ENCODE measurements around the gene LYPD3. TPM values are rescaled to one million over a fixed set of nuclear protein-coding genes. Genes with fewer than 3 reads are reported as not detected.

LYPD3 gene
- total and polyA plus RNA-seq, 2 donors (not counting 3 experiments of a cell fraction or from before 2014, with no cell fraction given): 0.52 TPM; not detected in 1

DNA sequence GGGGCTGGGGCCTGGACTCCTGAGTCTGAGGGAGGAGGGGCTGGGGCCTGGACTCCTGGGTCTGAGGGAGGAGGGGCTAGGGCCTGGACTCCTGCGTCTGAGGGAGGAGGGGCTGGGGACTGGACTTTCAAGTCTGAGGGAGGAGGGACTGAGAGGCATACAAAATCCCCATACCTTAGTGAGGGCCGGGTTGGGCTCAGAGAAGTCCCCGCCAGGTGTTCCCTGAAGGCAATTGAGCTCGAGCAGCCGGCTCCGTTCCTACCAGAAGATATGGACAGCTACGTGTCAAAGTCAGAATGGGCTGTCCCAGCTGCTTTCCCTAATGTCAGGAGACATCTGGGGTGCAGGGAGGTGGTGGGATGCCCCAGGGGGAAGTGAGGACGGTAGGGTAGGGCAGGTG, 29.7 kb upstream of the LYPD3 start:
- H3K79me2 ChIP-seq (ENCODE audit: control insufficient read depth, insufficient read depth, low read length): no peaks in the 10 kb centered on the region
- no peaks in the 10 kb centered on the region for H3K9me3 ChIP-seq (replicated peaks; ENCODE audit: control insufficient read depth, insufficient read depth, low read length)
- no TSS peak for BruUV-seq (replicated peaks)
- ChIA-PET CTCF (interaction anchor here (0.7 to 3.4 kb wide), 5 partner anchors 11 to 63 kb away, joined by 3 to 14 read pairs (median 3); no protein-coding TSS in a partner anchor), POLR2A (no interaction called here)
- no peak overlapping the region for H2AFZ ChIP-seq (ENCODE audit: low read depth, low read length)
- no peak for DNase-seq (ENCODE audit: low read depth, low spot score)
- dilution Hi-C loops (cut with MboI; ENCODE audit: extremely low pct_ligation_motif_present, low sequenced_read_pairs) (no loop called here), intact Hi-C loops (cut with micrococcal nuclease) (no loop called here)
- H3K4me3 ChIP-seq (replicated peaks in 1 of 3; ENCODE audit: insufficient read depth in 1 of 3, low read depth in 1 of 3, low read length in 3 of 3): no peak overlapping the region
- TF ChIP-seq FOS (IDR thresholded peaks at IDR 0.05; ENCODE audit: borderline replicate concordance, insufficient read depth, low read length) (no peak), POLR2AphosphoS5 (IDR thresholded peaks at IDR 0.05; ENCODE audit: insufficient read depth, low read depth, low read length) (no peak), MYC (IDR thresholded peaks at IDR 0.05; ENCODE audit: low read depth, low read length) (no peak), EZH2 (IDR thresholded peaks at IDR 0.05; ENCODE audit: borderline replicate concordance, low read depth, low read length, severe bottlenecking) (no peak), JUN (IDR thresholded peaks at IDR 0.05; ENCODE audit: borderline replicate concordance, insufficient read depth, insufficient read length, low read depth) (no peak), GATA2 (IDR thresholded peaks at IDR 0.05; ENCODE audit: insufficient read depth, insufficient read length, low read depth, low read length) (no peak), POLR2A (IDR thresholded peaks at IDR 0.05; ENCODE audit: low read depth, low read length) (no peak)
- TF ChIP-seq, protein P1, sequence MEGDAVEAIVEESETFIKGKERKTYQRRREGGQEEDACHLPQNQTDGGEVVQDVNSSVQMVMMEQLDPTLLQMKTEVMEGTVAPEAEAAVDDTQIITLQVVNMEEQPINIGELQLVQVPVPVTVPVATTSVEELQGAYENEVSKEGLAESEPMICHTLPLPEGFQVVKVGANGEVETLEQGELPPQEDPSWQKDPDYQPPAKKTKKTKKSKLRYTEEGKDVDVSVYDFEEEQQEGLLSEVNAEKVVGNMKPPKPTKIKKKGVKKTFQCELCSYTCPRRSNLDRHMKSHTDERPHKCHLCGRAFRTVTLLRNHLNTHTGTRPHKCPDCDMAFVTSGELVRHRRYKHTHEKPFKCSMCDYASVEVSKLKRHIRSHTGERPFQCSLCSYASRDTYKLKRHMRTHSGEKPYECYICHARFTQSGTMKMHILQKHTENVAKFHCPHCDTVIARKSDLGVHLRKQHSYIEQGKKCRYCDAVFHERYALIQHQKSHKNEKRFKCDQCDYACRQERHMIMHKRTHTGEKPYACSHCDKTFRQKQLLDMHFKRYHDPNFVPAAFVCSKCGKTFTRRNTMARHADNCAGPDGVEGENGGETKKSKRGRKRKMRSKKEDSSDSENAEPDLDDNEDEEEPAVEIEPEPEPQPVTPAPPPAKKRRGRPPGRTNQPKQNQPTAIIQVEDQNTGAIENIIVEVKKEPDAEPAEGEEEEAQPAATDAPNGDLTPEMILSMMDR (IDR thresholded peaks at IDR 0.05; ENCODE audit: extremely low read depth in 1 of 2, insufficient read depth in 1 of 2, low read depth in 1 of 2, low read length in 2 of 2): no peak
- TF ChIP-seq, protein P2, sequence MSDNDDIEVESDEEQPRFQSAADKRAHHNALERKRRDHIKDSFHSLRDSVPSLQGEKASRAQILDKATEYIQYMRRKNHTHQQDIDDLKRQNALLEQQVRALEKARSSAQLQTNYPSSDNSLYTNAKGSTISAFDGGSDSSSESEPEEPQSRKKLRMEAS (IDR thresholded peaks at IDR 0.05; ENCODE audit: insufficient read depth, insufficient read length): no peak
- no peaks in the 10 kb centered on the region for H3K4me1 ChIP-seq (ENCODE audit: control insufficient read depth, extremely low read depth, insufficient read depth, low read length)
- FAIRE-seq: no peak
- H3K27me3 ChIP-seq (ENCODE audit: control insufficient read depth in 2 of 2, insufficient read depth in 2 of 2, low read length in 2 of 2): no peaks in the 10 kb centered on the region
- no peak overlapping the region for H3K9ac ChIP-seq (replicated peaks; ENCODE audit: extremely low read depth, insufficient read depth, low read length)
- no peak overlapping the region for H3K27ac ChIP-seq (ENCODE audit: insufficient read depth, low read depth, low read length)
- no peaks in the 10 kb centered on the region for H3K9me1 ChIP-seq (replicated peaks; ENCODE audit: control insufficient read depth, extremely low read depth, insufficient read depth, low read length)
- H3K4me2 ChIP-seq (ENCODE audit: insufficient read depth, low read length): no peak overlapping the region
- H3K36me3 ChIP-seq (ENCODE audit: control insufficient read depth in 2 of 2, extremely low read depth in 1 of 2, insufficient read depth in 2 of 2, low read length in 2 of 2): peaks cover 0 to 12% of the 10 kb centered on the region in 2 experiments
- H4K20me1 ChIP-seq (replicated peaks; ENCODE audit: control insufficient read depth, extremely low read depth, insufficient read depth, low read length): no peaks in the 10 kb centered on the region

Data from endothelial cell of umbilical vein (primary cell).